A549 (cell line): ENCODE measurements around the gene CXorf65. TPM values are rescaled to one million over a fixed set of nuclear protein-coding genes. Genes with fewer than 3 reads are reported as not detected.

Experiments used
- ATAC-seq, 2 experiments: fragments of 200-7000 bp in 1 of 2; fragments of >200 bp in 1 of 2; cut with Nextera tagmentation in 1 of 2; cut with Tn5 transposase in 1 of 2; 3 replicates each; pipeline versions ENCODE4 v1.8.0 to v1.9.1; 2018 to 2020; ENCODE audit warnings: mild to moderate bottlenecking in 1 of 2, moderate library complexity in 1 of 2
- CTCF ChIA-PET: fragments of 300-600 bp; sonication (Branson Sonifier 250); formaldehyde crosslinking; extraction: SDS; loops from one replicate; lab custom pipeline; 2021; ENCODE audit warnings: antibody characterized with exemption, inconsistent platforms; lab: Yijun Ruan, JAX
- POLR2A ChIA-PET: fragments of 350-600 bp; formaldehyde crosslinking; extraction: SDS; loops from one replicate; lab custom pipeline; 2021; ENCODE audit warnings: antibody characterized with exemption, inconsistent platforms; lab: Yijun Ruan, JAX
- DNase-seq, 2 experiments: peaks; one replicate each; pipeline versions ENCODE4 v3.0.0 to v3.0.0-alpha.2; 2011 to 2016; ENCODE audit warnings: low read depth in 1 of 2, low spot score in 1 of 2
- FAIRE-seq: peaks from 2 replicates; lab custom pipeline; 2011; peaks lifted over from hg19 to GRCh38; lab: Jason Lieb, UNC
- H3K27ac ChIP-seq, 2 experiments: fragments of >200 bp; sonication (Bioruptor Twin); formaldehyde crosslinking; 3 replicates each; pipeline ENCODE4 v1.5.1; 2016 to 2017
- H3K4me1 ChIP-seq: fragments of >200 bp; sonication (Bioruptor Twin); formaldehyde crosslinking; 3 replicates; pipeline ENCODE4 v1.6.1; 2016
- H3K4me2 ChIP-seq: fragments of >200 bp; sonication (Bioruptor Twin); formaldehyde crosslinking; 3 replicates; pipeline ENCODE4 v1.6.1; 2016
- H3K4me3 ChIP-seq: fragments of >200 bp; sonication (Bioruptor Twin); formaldehyde crosslinking; 3 replicates; pipeline ENCODE4 v1.5.1; 2016
- H3K9me3 ChIP-seq: fragments of >200 bp; sonication (Bioruptor Twin); formaldehyde crosslinking; 3 replicates; pipeline ENCODE4 v1.6.1; 2016
- BHLHE40 ChIP-seq: IDR thresholded peaks from 2 replicates; pipeline ENCODE4 v1.6.1; 2012; ENCODE audit warnings: low read depth, low read length, inconsistent platforms
- CBX2 ChIP-seq: fragments of 200-600 bp; sonication (generic); IDR thresholded peaks from 2 replicates; pipeline ENCODE4 v1.6.1; 2016; ENCODE audit warnings: low read depth, mild to moderate bottlenecking, borderline replicate concordance
- CBX8 ChIP-seq: fragments of 200-600 bp; sonication (generic); IDR thresholded peaks from 2 replicates; pipeline ENCODE4 v1.6.1; 2016
- EHF ChIP-seq: fragments of 250-450 bp; sonication (Bioruptor Pico); IDR thresholded peaks from 2 replicates; pipeline ENCODE4 v1.5.0; 2020; ENCODE audit warnings: mild to moderate bottlenecking
- EHMT2 ChIP-seq: fragments of 200-600 bp; sonication (generic); IDR thresholded peaks from 2 replicates; pipeline ENCODE4 v1.6.1; 2016; ENCODE audit warnings: antibody characterized with exemption, low read depth, mild to moderate bottlenecking, moderate library complexity
- FOSB ChIP-seq: fragments of 250-450 bp; sonication (Bioruptor Pico); IDR thresholded peaks from 2 replicates; pipeline ENCODE4 v1.5.0; 2020; ENCODE audit warnings: mild to moderate bottlenecking, moderate library complexity
- FOXS1 ChIP-seq: fragments of 250-450 bp; sonication (Bioruptor Pico); IDR thresholded peaks from 2 replicates; pipeline ENCODE4 v1.5.0; 2020; ENCODE audit warnings: mild to moderate bottlenecking, moderate library complexity
- HDAC2 ChIP-seq: fragments of 200-600 bp; sonication (generic); IDR thresholded peaks from 2 replicates; pipeline ENCODE4 v1.6.1; 2016
- HOXA7 ChIP-seq: fragments of 250-450 bp; sonication (Bioruptor Pico); IDR thresholded peaks from 2 replicates; pipeline ENCODE4 v1.5.0; 2020; ENCODE audit warnings: mild to moderate bottlenecking, moderate library complexity
- HOXB13 ChIP-seq: fragments of 250-450 bp; sonication (Bioruptor Pico); IDR thresholded peaks from 2 replicates; pipeline ENCODE4 v1.5.0; 2020; ENCODE audit warnings: low read depth, mild to moderate bottlenecking, moderate library complexity
- JUN ChIP-seq, 2 experiments: fragments of >200 bp; sonication (Bioruptor Twin); formaldehyde crosslinking; IDR thresholded peaks; 2 replicates in 1 of 2; 3 replicates in 1 of 2; pipeline ENCODE4 v1.6.1; 2016 to 2017
- JUNB ChIP-seq: fragments of >200 bp; sonication (Bioruptor Twin); formaldehyde crosslinking; IDR thresholded peaks from 2 replicates; pipeline ENCODE4 v1.6.1; 2016
- MAFK ChIP-seq: fragments of 450-650 bp; IDR thresholded peaks from 2 replicates; pipeline ENCODE4 v1.6.1; 2014; ENCODE audit not compliant: partially characterized antibody
- MAZ ChIP-seq: fragments of 150-350 bp; IDR thresholded peaks from 2 replicates; pipeline ENCODE4 v1.6.1; 2014; ENCODE audit warnings: antibody characterized with exemption, low read depth, low read length, borderline replicate concordance
- MYC ChIP-seq: IDR thresholded peaks from 2 replicates; pipeline ENCODE4 v1.6.1; 2012; ENCODE audit warnings: mild to moderate bottlenecking, inconsistent platforms, low read length, improper control_type of control experiment, borderline replicate concordance
- NFE2L2 ChIP-seq: fragments of 150-350 bp; conservative IDR thresholded peaks from 2 replicates; pipeline ENCODE4 v1.6.1; 2014; ENCODE audit warnings: low read length
- PHF8 ChIP-seq: fragments of 200-600 bp; sonication (generic); IDR thresholded peaks from 2 replicates; pipeline ENCODE4 v1.6.1; 2016; ENCODE audit warnings: low read depth, mild to moderate bottlenecking, antibody characterized with exemption, moderate library complexity, borderline replicate concordance
- POLR2A ChIP-seq: IDR thresholded peaks from 2 replicates; pipeline ENCODE4 v1.6.1; 2012; ENCODE audit warnings: mild to moderate bottlenecking, low read length
- POLR2AphosphoS2 ChIP-seq: conservative IDR thresholded peaks from 2 replicates; pipeline ENCODE4 v1.6.1; 2012; ENCODE audit warnings: low read length, improper control_type of control experiment, inconsistent platforms
- RAD21 ChIP-seq, 2 experiments: fragments of >200 bp in 1 of 2; sonication (Bioruptor Twin) in 1 of 2; formaldehyde crosslinking in 1 of 2; IDR thresholded peaks in 1 of 2; conservative IDR thresholded peaks in 1 of 2; 2 replicates in 1 of 2; 3 replicates in 1 of 2; pipeline ENCODE4 v1.6.1; 2012 to 2018; ENCODE audit warnings: inconsistent platforms in 1 of 2
- RCOR1 ChIP-seq: fragments of 150-350 bp; IDR thresholded peaks from 2 replicates; pipeline ENCODE4 v1.6.1; 2014; ENCODE audit warnings: antibody characterized with exemption, low read length, low read depth
- SREBF2 ChIP-seq: fragments of 450-650 bp; IDR thresholded peaks from 2 replicates; pipeline ENCODE4 v1.6.1; 2014; ENCODE audit warnings: mild to moderate bottlenecking, moderate library complexity
- TP53 ChIP-seq: fragments of 250-450 bp; sonication (Bioruptor Pico); IDR thresholded peaks from 2 replicates; pipeline ENCODE4 v1.5.0; 2021; ENCODE audit warnings: mild to moderate bottlenecking, moderate library complexity
- ZC3H11A ChIP-seq: fragments of 450-650 bp; IDR thresholded peaks from 2 replicates; pipeline ENCODE4 v1.6.1; 2014; ENCODE audit warnings: antibody characterized with exemption, mild to moderate bottlenecking
- ZFP36 ChIP-seq: fragments of 450-650 bp; IDR thresholded peaks from 2 replicates; pipeline ENCODE4 v1.6.1; 2014; ENCODE audit warnings: borderline replicate concordance; ENCODE audit not compliant: partially characterized antibody
- ZSCAN20 ChIP-seq: fragments of 250-450 bp; sonication (Bioruptor Pico); IDR thresholded peaks from 2 replicates; pipeline ENCODE4 v1.8.0; 2022; ENCODE audit warnings: mild to moderate bottlenecking, moderate library complexity
- WGBS: methylation state at CpG from one replicate; pipeline ENCODE4 v1.1.6; 2017; ENCODE audit errors: missing lambda C conversion rate; 5-methylcytosine and 5-hydroxymethylcytosine counted together
- polyA plus RNA-seq, 4 experiments: library from polyadenylated mRNA; depleted of rRNA in 3 of 4; stranded (reverse); fragments of >200 nt; fragmentation: RNase III in 1 of 4; extraction: RNeasy Plus Mini Kit Qiagen cat#74134 plus additional on column Dnase treatment in 1 of 4; gene quantifications; 2 replicates in 3 of 4; 3 replicates in 1 of 4; pipeline ENCODE4 v1.2.3, GENCODE V29; 2011 to 2017
- TF ChIP-seq, protein P1 (sequence below): fragments of >200 bp; sonication (Bioruptor Twin); formaldehyde crosslinking; IDR thresholded peaks from 2 replicates; pipeline ENCODE4 v1.6.1; 2016
- TF ChIP-seq, protein P2 (sequence below): fragments of >200 bp; sonication (Bioruptor Twin); formaldehyde crosslinking; IDR thresholded peaks from 3 replicates; pipeline ENCODE4 v1.5.1; 2016
- TF ChIP-seq, protein P3 (sequence below): fragments of 250-450 bp; sonication (Bioruptor Pico); IDR thresholded peaks from 2 replicates; pipeline ENCODE4 v1.5.0; 2021; ENCODE audit warnings: mild to moderate bottlenecking, moderate library complexity, borderline replicate concordance
- TF ChIP-seq, protein P4 (sequence below): IDR thresholded peaks from 2 replicates; pipeline ENCODE4 v1.6.1; 2012
- TF ChIP-seq, protein P5 (sequence below): IDR thresholded peaks from 2 replicates; pipeline ENCODE4 v1.6.1; 2012; ENCODE audit warnings: low read depth, borderline replicate concordance

CXorf65 gene
- polyA plus RNA-seq, 2 of the 4 experiments (the other 2 are of a cell fraction) = not detected

DNA sequence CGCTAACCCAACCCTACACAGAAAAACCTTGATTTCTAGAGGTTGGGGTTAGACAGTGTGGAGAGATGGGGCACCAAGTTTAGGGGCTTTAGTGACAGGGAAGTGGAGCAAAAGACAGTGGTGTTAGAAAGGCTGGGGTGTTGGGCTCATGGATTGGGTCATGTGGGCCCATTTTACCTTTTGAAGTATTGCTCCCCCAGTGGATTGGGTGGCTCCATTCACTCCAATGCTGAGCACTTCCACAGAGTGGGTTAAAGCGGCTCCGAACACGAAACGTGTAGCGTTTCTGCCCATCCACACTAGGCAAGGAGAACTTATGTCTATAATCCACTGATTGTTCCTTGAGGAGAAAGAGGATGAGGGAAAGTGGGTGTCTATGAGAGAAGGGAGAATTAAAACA is 2.5 kb upstream of the CXorf65 start:
- POLR2A ChIA-PET = no interaction called here
- Histone ChIP-seq H3K4me3 (no peak overlapping the region), H3K27ac (no peak overlapping the region), H3K4me1 (no peaks in the 10 kb centered on the region), H3K9me3 (no peaks in the 10 kb centered on the region), H3K4me2 (no peak overlapping the region)
- no peak for ATAC-seq
- WGBS = 82% methylated on average over 6 of the region's 6 CpGs
- FAIRE-seq = no peak
- TF ChIP-seq POLR2AphosphoS2 (no peak), JUN (IDR thresholded peaks at IDR 0.05) (no peak), NFE2L2 (no peak), MYC (no peak), CBX2 (no peak), CBX8 (no peak), BHLHE40 (no peak), ZC3H11A (no peak), ZSCAN20 (CRISPR knock-in tag) (no peak), FOXS1 (CRISPR knock-in tag) (no peak), HDAC2 (no peak), RAD21 (conservative IDR thresholded peaks at IDR 0.05 in 1 of 2, IDR thresholded peaks at IDR 0.05 in 1 of 2) (no peak), HOXB13 (no peak), RCOR1 (no peak)
- TF ChIP-seq, protein P1, sequence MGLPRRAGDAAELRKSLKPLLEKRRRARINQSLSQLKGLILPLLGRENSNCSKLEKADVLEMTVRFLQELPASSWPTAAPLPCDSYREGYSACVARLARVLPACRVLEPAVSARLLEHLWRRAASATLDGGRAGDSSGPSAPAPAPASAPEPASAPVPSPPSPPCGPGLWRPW = no peak
- TF ChIP-seq, protein P2, sequence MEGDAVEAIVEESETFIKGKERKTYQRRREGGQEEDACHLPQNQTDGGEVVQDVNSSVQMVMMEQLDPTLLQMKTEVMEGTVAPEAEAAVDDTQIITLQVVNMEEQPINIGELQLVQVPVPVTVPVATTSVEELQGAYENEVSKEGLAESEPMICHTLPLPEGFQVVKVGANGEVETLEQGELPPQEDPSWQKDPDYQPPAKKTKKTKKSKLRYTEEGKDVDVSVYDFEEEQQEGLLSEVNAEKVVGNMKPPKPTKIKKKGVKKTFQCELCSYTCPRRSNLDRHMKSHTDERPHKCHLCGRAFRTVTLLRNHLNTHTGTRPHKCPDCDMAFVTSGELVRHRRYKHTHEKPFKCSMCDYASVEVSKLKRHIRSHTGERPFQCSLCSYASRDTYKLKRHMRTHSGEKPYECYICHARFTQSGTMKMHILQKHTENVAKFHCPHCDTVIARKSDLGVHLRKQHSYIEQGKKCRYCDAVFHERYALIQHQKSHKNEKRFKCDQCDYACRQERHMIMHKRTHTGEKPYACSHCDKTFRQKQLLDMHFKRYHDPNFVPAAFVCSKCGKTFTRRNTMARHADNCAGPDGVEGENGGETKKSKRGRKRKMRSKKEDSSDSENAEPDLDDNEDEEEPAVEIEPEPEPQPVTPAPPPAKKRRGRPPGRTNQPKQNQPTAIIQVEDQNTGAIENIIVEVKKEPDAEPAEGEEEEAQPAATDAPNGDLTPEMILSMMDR = no peak
- no peak for DNase-seq
- CTCF ChIA-PET = no interaction called here

DNA sequence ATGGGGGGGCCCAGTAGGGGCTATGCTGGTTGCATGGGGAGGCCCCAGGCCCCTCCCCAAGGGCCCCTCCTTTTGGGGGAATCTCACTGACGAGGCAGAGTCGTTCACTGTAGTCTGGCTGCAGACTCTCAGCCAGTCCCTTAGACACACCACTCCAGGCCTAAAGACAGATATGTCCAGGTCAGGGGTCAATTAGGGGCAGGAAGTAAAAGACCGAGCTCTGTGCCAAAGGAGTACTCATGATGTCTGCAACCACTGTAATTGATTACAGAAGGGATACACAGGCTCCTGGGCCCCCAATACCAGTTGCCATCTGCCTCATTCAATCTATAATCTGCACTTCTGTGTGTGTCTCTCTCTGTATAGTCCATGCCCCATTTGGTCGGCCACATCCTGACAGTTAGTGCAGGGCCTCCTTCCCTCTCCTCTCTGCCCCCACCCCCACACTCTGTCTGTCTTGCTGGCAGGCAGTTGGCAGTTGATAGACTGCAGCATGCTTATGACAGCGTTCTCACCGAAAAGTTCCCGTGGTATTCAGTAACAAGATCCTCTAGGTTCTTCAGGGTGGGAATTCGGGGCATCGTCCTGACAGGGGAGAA is 1.3 kb upstream of the CXorf65 start:
- no peak for FAIRE-seq
- no peak overlapping the region for H3K4me2 ChIP-seq
- DNase-seq = no peak
- no peak overlapping the region for H3K4me3 ChIP-seq
- H3K27ac ChIP-seq = no peak overlapping the region
- ChIA-PET POLR2A (no interaction called here), CTCF (no interaction called here)
- no peak for ATAC-seq
- H3K4me1 ChIP-seq = no peaks in the 10 kb centered on the region
- 78% methylated on average over 9 of the region's 9 CpGs for WGBS
- TF ChIP-seq EHF (no peak), PHF8 (no peak), ZSCAN20 (CRISPR knock-in tag) (no peak), TP53 (no peak), SREBF2 (no peak), MAFK (no peak), JUNB (no peak), HOXA7 (CRISPR knock-in tag) (no peak), ZFP36 (no peak), MAZ (no peak), FOSB (CRISPR knock-in tag) (no peak), EHMT2 (no peak), RAD21 (conservative IDR thresholded peaks at IDR 0.05 in 1 of 2, IDR thresholded peaks at IDR 0.05 in 1 of 2) (no peak), POLR2A (no peak)
- TF ChIP-seq, protein P3, sequence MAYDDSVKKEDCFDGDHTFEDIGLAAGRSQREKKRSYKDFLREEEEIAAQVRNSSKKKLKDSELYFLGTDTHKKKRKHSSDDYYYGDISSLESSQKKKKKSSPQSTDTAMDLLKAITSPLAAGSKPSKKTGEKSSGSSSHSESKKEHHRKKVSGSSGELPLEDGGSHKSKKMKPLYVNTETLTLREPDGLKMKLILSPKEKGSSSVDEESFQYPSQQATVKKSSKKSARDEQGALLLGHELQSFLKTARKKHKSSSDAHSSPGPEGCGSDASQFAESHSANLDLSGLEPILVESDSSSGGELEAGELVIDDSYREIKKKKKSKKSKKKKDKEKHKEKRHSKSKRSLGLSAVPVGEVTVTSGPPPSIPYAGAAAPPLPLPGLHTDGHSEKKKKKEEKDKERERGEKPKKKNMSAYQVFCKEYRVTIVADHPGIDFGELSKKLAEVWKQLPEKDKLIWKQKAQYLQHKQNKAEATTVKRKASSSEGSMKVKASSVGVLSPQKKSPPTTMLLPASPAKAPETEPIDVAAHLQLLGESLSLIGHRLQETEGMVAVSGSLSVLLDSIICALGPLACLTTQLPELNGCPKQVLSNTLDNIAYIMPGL = no peak
- TF ChIP-seq, protein P4, sequence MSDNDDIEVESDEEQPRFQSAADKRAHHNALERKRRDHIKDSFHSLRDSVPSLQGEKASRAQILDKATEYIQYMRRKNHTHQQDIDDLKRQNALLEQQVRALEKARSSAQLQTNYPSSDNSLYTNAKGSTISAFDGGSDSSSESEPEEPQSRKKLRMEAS = no peak
- TF ChIP-seq, protein P5, sequence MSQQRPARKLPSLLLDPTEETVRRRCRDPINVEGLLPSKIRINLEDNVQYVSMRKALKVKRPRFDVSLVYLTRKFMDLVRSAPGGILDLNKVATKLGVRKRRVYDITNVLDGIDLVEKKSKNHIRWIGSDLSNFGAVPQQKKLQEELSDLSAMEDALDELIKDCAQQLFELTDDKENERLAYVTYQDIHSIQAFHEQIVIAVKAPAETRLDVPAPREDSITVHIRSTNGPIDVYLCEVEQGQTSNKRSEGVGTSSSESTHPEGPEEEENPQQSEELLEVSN = no peak
- TF ChIP-seq, all 56 proteins: peak for 0
- no peaks in the 10 kb centered on the region for H3K9me3 ChIP-seq
